Measurements from ENCODE around the gene PRKCA. TPM values are rescaled to one million over a fixed set of nuclear protein-coding genes. Genes with fewer than 3 reads are reported as not detected.
"Not testable (repeated sequence)": the region's sequence is repeated elsewhere in the genome, so short reads cannot be mapped to it uniquely, and the experiment has no call there.

Gene PRKCA
- polyA plus RNA-seq, 3 donors: 24.5 to 28.5 (median 27.0) TPM

DNA sequence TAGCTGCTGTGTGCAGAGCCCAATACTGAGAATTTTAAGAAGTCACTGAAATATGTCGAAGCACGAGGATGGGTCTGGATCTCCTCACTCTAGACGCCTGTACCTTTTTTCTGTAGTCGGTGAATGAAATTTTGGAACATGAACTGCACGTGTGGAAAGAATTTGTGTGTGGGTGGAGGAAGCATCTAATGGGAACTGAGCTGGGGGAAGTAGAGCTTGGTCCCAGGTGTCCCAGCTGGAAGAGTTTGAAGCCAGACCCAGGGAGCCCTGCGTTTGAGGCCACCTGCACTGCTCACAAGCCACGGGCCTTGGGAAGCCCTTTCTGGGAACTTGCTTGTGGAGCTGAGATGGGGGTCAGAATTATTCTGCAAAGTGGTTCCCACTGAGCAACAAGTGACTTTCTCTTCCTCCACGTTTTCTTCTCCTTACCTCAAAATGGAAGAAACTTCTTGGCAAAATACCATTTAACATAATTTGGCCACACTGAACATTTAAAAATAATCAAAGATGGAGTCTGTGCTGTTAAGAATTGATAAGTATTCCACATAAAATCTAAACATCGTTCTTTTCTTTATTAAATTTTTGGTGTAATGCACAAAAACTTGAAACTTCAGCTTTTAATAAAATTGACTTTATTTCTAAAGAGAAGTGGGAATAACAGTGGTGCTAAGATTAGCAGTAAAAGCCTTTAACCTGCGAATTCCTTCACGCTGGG, 163.8 kb downstream of the PRKCA start:
- DNase-seq (ENCODE audit: extremely low read depth in 1 of 11, low read depth in 9 of 11, low spot score in 4 of 11): no peak

DNA sequence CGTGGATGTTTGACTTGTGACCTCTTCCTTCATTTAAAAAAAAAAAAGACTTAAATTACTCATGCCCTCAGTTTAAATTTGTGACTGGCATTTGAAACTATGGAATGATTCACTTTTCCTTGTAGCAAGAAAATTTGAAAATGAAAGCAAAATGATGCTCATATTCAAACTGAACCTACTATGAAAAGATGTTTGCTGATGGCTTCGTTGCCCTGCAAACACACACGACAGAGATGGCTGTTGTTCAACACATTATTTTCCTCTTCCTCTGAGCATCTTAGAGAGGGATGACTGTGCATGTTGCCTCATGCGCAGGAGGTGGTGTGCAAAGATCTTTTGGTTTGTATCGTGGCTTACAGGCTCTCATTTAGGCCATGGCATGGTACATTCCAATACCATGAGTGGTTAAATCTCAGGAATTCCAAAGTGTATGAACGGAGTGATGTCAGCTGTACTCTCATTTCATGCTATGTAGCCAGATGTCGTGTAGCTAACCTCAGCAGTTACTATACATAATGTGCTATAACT, 164.5 kb downstream of the PRKCA start:
- DNase-seq (ENCODE audit: extremely low read depth in 1 of 11, low read depth in 9 of 11, low spot score in 4 of 11): peak in 7 of 11 donors; percentile 34 to 71 (median 63)

DNA sequence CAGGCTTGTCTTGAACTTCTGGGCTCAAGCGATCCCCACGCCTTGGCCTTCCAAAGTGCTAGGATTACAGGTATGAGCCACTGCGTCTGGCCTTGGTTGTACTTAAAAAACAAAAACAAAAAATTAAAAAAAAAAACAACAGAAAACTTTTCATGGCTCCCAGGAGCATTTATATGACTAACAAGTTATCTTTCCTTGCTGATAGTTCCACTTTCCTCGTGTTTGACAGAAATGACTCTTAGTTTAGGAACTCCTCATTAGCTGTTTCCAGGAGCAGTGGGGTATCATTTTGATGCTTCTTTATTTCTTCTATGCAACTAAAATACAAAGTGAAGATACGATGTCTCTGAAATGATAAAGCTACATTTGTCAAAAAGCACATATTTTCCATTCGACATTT, 165.4 kb downstream of the PRKCA start:
- no peak for DNase-seq (ENCODE audit: extremely low read depth in 1 of 11, low read depth in 9 of 11, low spot score in 4 of 11)

DNA sequence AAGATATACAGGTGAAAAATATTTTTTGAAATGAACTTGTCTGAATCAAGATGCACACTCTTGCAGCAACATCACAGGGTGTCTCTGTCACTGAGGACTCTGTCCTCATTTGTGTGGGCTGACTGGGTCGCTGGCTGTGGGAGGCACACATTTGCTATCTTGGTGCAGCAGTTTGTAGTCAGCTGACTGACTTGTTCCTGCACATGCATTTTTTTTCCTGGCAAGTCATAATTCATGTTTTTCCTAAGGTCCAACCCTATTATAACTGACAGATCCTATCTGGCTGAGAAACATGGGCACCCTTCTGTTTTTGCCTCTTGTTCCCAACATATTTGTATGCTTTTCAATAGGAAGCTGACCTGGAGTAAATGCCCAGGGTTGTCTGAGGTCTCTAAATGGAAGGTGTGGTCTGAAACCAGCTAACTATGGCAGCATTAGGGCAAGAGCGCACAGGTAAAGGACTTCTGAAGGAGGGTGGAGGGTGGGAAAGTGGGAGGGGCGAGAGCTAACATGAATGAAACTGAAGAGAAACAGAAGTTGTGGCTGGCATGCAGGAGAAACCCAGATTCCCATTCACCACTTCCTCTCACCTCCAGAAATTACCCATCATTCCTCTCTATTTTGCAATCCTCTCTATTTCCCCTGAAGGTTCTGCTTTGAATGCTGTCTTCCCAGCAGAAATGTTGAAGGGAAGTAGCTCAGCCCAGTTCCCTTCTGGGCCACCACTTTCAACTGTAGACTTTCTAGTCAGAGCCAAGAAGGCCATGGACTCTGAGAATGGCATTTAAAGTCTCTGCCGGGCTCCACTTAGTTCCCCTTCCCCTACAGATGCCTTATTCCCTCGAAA, 166.1 kb downstream of the PRKCA start:
- DNase-seq (ENCODE audit: extremely low read depth in 1 of 11, low read depth in 9 of 11, low spot score in 4 of 11): no peak

DNA sequence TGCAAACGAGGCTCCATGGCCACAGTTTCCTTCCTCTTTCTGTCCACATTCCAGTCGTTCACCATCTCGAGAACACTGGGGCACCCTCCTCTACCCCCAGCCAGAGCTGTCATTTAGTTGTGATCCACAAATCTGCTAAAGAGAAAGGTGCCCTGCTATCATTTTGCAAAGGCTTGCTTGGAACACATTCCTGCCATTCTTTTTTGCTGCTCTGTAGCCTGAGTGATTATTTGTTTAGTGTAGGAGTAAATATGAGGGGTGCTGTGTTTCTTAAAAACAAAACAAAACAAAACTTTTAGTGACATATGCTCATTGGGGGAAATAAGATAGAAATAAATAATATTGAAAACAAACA, 166.7 kb downstream of the PRKCA start:
- no peak for DNase-seq (ENCODE audit: extremely low read depth in 1 of 11, low read depth in 9 of 11, low spot score in 4 of 11)

DNA sequence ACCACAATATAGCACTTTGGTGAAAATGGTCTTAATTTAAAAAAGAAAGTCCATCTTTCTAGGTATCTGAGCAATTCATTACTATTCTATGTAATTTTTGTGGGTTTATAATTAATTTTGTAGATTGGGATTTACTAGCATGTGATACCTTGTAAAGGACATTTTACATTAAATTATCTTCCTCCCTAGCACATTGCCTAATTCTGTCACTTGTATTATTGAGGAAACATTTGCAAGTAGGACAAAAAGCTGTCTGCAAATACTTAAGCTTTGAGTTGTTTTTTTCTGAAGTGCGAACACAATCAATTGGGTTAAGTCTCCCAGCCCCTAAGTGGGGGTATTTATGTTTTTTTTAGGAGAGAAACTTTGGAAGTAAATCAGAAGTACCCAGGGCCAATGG, 167.0 kb downstream of the PRKCA start:
- no peak for DNase-seq (ENCODE audit: extremely low read depth in 1 of 11, low read depth in 9 of 11, low spot score in 4 of 11)

DNA sequence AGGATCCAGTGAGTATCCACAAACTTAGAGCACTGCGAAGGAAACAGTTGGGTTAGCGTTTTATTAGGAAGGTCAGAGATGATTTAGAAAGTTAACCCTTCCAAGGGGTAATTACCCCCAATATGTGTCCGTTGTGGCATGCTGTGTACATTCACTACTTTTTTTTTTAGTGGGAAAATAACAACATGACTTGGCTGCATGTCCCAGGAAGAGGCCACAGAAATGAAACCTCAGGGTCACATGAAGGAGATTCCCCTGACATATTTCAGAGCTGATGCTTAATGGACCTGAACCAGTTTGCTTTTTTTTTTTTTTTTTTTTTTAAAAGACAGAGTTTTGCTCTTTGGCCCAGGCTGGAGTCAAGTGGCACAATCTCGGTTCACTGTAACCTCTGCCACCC, 167.5 kb downstream of the PRKCA start:
- no peak for DNase-seq (ENCODE audit: extremely low read depth in 1 of 11, low read depth in 9 of 11, low spot score in 4 of 11)

DNA sequence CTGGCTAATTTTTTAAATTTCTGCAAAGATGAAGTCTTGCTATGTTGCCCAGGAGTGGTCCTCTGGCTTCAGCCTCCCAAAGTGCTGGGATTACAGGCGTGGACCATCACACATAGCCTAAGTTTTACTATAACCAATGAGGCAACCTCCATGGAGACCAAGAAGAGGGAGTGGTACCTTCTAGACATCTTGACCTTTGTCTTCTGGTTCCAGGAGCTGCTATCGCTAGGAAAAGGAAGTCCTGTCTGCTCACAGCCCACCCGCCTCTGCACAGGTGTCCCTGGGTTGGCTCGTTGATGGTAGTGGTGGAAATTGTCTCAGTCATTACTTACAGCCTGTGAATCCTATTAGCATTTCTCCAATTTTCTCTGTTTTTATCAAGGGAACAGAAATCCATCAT, 169.7 kb downstream of the PRKCA start:
- no peak for DNase-seq (ENCODE audit: extremely low read depth in 1 of 11, low read depth in 9 of 11, low spot score in 4 of 11)

DNA sequence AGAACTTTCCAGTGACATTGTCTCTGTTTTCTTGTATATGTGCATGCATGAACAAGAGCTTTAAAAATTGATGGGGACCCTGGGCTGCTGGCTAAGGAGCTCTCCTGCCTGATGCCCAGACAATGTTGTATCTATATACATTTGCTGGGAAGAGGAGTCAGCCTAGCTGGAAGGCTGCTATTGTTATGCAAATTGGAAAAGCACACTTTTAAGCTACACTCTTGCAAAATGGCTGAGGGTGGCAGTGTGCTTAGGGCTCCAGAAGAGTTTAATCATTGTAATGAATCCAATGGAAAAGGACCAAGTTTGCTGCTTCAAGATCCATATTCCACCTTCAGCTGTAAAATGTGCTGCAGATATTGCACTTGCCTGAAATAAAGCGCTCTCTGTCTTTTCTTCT, 171.8 kb downstream of the PRKCA start:
- DNase-seq (ENCODE audit: extremely low read depth in 1 of 11, low read depth in 9 of 11, low spot score in 4 of 11): no peak

DNA sequence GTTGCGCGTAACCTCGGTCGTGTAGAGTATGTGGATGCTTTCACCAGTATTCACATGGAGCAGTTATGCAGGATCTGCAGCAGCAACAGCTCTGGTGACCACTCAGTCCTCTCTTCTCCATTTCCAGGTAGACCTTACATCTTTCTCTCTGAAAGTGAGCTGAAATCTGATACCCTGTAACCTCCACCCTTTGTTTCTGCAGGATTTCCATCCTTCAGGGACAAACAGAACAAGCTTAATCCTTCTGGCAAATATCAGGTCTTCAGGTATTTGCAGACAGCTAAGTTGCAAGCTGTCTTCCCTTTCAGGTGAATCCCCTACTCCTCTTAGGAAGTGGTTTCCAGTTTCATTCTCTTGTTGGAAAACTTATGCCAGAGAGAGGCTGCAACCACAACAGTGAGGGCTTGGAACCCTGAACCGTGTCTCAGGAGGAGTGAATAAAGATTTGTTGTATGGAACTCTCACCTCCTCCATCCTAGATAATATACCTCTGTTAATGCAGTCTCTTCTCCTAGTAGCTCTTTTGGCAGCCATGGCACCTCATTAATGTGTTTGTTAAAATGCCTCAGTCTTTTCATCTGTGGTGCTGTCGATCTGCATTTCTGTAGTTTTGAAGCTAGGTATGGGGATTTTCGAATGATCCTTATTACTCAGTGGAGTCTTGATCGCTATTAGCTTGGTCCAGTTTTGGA, 172.5 kb downstream of the PRKCA start:
- DNase-seq (ENCODE audit: extremely low read depth in 1 of 11, low read depth in 9 of 11, low spot score in 4 of 11): no peak

DNA sequence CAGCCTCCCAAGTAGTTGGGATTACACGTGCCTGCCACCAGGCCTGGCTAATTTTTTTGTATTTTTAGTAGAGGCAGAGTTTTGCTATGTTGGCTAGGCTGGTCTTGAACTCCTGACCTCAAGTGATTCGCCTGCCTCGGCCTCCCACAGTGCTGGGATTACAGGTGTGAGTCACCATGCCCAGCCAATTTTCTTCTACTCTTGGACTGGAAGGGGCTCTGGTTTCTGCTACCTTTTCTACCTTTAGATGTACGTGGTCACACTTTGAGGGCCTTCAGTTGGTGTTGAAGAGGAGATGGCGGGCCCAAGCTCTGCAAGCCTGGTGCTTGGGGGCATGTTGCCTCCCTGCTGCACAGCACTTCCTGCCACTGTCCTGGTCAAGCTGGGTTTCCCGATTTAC, 173.6 kb downstream of the PRKCA start:
- no peak for DNase-seq (ENCODE audit: extremely low read depth in 1 of 11, low read depth in 9 of 11, low spot score in 4 of 11)

DNA sequence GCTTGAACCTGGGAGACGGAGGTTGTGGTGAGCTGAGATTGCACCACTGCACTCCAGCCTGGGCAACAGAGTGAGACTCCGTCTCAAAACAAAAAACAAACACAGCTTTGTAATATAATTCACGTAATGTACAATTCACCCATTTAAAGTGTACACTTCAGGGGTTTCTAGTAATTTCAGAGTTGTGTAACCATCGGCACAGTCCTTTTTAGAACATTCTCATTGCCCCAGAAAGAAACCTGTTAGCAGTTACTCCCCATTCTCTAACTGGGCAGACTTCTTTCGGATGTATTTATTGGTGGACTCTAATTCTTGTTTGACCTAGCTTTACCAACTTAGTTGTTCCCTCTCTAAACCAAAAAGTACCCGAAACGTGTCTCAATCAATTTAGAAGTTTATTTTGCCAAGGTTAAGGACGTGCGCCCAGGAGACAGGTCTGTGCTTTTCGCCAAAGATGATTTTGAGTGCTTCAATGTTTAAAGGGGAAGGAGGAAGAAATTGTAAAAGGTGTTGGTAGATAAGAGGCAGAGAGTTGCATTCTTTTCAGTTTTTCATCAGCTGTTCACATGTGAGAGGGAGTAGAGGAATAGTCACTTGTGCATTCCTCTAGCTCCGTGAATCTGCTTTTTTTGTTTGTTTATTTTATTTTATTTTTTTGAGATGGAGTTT, 175.3 kb downstream of the PRKCA start:
- no peak for DNase-seq (ENCODE audit: extremely low read depth in 1 of 11, low read depth in 9 of 11, low spot score in 4 of 11)

DNA sequence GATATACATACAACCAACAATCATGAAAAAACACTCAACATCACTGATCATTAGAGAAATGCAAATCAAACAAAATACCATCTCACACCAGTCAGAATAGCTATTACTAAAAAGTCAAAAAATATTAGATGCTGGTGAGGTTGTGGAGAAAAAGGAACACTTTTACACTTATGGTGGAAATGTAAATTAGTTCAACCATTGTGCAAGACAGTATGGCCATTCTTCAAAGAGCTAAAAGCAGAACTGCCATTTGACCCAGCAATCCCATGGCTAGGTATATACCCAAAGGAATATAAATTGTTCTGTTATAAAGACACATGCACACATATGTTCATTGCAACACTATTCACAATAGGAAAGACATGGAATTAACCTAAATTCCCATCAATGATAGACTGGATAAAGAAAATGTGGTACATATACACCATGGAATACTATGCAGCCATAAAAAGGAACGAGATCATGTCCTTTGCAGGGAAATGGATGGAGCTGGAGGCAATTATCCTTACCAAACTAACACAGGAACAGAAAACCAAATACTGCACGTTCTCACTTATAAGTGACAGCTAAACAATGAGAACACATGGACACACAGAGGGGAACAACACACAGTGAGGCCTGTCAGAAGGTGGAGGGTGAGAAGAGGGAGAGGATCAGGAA, 176.9 kb downstream of the PRKCA start:
- DNase-seq (ENCODE audit: extremely low read depth in 1 of 11, low read depth in 9 of 11, low spot score in 4 of 11): not testable (repeated sequence)

DNA sequence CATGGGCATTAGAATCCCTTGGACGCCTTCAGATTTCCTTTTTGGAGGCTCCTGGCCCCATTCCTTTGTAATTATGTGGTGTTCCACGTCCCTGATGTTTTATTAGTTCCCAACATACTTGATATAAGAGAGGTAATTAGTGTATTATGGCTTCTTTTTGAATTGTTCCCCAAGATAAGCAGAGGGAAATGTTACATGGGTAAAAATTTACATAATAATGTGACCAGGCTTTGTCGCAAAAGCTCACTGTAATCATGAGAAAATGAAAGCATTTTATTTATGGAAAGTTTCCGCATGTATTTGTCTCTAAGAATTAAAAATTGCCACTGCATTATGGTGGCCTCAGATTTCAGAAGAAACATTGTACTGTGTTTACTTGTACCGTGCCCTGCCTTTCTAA, 177.8 kb downstream of the PRKCA start:
- no peak for DNase-seq (ENCODE audit: extremely low read depth in 1 of 11, low read depth in 9 of 11, low spot score in 4 of 11)

DNA sequence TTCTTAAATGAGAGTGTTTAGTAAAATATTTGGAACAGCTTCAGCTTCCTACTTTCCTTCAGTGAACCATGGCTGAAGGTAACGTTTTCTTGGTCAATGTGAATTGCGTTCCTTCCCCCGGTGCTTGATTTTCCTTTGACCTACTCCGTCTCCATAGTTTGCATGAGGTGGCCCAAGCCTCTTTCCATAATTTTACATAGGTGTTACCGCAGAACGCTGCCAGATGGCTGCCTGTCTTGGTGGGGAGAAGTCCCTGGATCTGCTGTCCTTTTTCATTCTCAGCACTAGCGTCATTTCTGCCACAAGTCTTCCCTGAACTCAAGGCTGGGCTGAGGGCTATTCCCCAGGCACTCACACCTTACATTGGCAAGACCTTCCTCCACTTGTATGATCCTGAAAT, 178.4 kb downstream of the PRKCA start:
- no peak for DNase-seq (ENCODE audit: extremely low read depth in 1 of 11, low read depth in 9 of 11, low spot score in 4 of 11)

DNA sequence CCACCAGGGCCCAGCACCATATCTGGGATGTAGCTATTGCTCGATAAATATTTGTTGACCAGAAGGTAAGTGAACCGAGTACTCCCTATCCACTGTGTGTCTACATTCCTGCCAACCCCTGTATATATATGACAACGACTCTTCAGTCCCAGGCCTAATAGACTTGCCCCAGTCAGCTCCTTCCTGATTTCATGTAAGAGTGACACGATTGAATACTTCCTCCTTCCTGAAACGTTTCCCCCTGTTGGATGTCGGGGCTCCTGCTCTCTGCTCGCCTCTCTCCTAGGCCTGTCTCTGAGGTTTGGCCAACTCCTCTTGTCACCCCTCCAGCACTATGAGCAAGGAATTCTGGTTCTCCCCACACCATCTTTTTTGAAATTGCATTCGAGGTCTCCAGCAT, 178.9 kb downstream of the PRKCA start:
- no peak for DNase-seq (ENCODE audit: extremely low read depth in 1 of 11, low read depth in 9 of 11, low spot score in 4 of 11)

DNA sequence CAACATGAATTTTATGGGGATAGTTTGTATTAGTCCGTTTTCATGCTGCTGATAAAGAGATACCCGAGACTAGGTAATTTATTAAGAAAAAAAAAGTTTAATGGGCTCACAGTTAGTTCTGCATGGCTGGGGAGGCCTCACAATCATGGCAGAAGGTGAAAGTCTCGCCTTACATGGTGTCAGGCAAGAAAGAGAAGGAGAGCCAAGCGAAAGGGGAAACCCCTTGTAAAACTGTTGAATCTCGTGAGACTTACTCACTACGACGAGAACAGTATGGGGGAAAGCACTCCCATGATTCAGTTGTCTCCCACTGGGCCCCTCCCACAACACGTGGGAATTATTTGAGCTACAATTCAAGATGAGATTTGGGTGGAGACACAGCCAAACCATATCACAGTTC, 181.5 kb downstream of the PRKCA start:
- DNase-seq (ENCODE audit: extremely low read depth in 1 of 11, low read depth in 9 of 11, low spot score in 4 of 11): no peak

DNA sequence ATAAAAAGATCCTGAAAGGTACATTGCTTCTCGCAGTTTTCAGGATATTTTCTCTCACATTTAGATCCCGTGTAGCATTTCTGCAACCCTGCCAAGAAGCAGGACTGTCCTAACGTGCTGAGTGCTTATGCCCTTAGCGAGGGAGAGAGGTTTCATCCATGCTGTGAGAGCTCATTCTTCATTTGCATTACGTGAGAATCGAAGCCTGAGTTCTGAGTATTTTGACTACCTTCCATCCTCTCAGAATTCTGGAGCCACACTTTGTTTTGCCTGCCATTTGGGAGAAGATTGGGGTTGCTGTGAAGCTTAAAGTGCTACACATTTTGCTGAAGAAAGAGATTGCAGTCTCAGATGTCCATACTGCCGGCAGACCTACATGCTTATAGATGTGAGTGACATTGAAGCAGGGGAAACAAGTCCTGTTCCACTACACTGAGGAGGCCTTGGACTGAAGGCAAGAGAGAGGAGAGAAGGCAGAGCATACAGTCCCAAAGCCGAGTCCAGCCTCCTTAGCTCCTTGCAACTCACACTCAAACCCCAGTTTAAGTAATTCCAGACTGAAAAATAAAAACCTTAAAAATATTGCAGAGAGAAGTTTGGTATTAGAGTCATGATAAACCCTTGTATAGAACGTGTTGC, 183.0 kb downstream of the PRKCA start:
- no peak for DNase-seq (ENCODE audit: extremely low read depth in 1 of 11, low read depth in 9 of 11, low spot score in 4 of 11)
